ENCODE data around the gene KCTD1.

DNA sequence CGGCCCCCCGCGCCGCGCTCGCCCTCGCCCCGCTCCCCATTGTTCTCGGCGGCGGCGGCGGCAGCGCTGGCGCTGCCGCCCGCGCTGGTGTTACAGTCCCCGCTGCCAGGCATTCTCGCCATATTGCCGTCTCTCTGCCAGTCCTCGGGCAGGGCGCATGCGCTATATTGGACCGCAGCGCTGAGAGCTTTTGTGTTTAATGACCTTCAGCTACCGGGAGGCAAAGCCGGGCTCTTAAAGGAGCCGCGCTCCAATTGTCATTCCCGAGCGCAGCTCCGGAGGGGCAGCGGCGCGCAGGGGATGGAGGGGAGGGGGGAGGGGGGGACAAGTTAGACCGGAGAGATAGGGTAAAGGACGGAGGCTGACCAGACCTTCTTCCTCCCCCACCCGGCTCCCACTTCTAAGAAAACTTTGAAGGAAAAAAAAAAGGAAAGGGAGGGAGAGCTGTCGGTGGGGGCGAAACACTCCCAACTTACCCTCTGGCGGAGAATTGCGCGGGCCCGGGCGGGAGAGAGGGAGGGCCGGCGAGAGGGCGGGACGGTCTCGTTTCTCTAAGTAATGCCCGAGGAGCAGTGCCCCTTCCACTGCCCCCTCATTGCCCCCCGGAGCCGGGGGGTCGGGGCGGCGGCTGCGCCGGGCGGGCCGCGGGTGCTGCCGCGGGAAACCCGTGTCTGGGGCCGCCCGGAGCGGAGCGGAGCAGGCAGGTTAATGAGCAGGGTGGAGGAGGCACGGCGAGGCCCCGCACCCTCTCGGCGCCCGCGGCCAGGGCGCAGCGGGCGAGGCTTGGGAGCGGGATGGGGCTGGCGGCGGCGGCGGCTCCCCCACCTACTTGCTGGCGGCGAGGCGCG, at the start of gene KCTD1:
- TF ChIP-seq NFE2L2 (IDR thresholded peaks at IDR 0.05; ENCODE audit: low read depth, low read length) = no peak
- TF ChIP-seq CTCF (conservative IDR thresholded peaks at IDR 0.05; ENCODE audit: low read depth, low read length) = no peak
- no peak for TF ChIP-seq CEBPB (IDR thresholded peaks at IDR 0.05; ENCODE audit: low read depth, low read length)
- no peak for TF ChIP-seq USF2 (IDR thresholded peaks at IDR 0.05; ENCODE audit: low read depth, low read length)
